AG09319 (cell line): ENCODE data around the gene ITPRIPL1.

ENCODE experiments used
- DNase-seq: peaks from one replicate; pipeline ENCODE4 v3.0.0-alpha.2; 2010; ENCODE audit warnings: low read depth; ENCODE audit errors: extremely low read depth
- TF ChIP-seq, protein P1 (sequence below): IDR thresholded peaks from 2 replicates; pipeline ENCODE4 v1.5.1; 2011; ENCODE audit warnings: low read depth, mild to moderate bottlenecking, inconsistent platforms, low read length, moderate library complexity

ITPRIPL1 gene

DNA sequence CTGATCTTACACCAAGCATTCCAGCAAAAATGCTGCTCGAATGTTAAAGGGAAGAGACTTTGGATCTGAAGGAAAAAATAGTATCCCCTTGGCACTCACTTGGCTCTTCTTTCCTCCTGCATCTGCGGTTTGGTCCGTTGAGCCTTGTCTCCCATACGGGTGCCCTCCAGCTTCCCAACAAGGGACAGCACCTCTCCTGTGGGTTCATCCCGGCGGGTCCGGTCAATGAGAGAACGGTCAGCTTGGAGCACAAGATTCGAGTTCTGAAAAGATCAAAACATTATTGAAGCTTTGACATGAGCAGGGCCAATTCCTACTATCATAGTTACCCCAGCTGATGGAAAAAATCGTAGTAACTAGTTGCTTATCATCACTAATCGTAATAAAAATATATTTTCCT is 20.5 kb upstream of the ITPRIPL1 start:
- DNase-seq, result no peak
- TF ChIP-seq, protein P1, sequence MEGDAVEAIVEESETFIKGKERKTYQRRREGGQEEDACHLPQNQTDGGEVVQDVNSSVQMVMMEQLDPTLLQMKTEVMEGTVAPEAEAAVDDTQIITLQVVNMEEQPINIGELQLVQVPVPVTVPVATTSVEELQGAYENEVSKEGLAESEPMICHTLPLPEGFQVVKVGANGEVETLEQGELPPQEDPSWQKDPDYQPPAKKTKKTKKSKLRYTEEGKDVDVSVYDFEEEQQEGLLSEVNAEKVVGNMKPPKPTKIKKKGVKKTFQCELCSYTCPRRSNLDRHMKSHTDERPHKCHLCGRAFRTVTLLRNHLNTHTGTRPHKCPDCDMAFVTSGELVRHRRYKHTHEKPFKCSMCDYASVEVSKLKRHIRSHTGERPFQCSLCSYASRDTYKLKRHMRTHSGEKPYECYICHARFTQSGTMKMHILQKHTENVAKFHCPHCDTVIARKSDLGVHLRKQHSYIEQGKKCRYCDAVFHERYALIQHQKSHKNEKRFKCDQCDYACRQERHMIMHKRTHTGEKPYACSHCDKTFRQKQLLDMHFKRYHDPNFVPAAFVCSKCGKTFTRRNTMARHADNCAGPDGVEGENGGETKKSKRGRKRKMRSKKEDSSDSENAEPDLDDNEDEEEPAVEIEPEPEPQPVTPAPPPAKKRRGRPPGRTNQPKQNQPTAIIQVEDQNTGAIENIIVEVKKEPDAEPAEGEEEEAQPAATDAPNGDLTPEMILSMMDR, result no peak

GRCh38 chr2:96305091-96305978 is 19.8 kb upstream of the ITPRIPL1 start, which contains the start of gene SNRNP200:
Gene SNRNP200 (minus strand): TSS chr2:96305546. CDS start chr2:96305437, 109 bp downstream.
- peak; percentile 29 for DNase-seq
- TF ChIP-seq, protein P1, result no peak

- TF ChIP-seq, protein P1, result no peak
- no peak for DNase-seq
These were observed 19.2 kb upstream of the ITPRIPL1 start for GRCh38 chr2:96305979-96306308.

- TF ChIP-seq, protein P1, result no peak
- no peak for DNase-seq
These were observed 18.7 kb upstream of the ITPRIPL1 start for GRCh38 chr2:96306370-96306769.

- TF ChIP-seq, protein P1, result no peak
- no peak for DNase-seq
These were observed 16.9 kb upstream of the ITPRIPL1 start for GRCh38 chr2:96308248-96308647.

GRCh38 chr2:96315005-96315399 is 10.1 kb upstream of the ITPRIPL1 start:
- TF ChIP-seq, protein P1, result no peak
- no peak for DNase-seq

DNA sequence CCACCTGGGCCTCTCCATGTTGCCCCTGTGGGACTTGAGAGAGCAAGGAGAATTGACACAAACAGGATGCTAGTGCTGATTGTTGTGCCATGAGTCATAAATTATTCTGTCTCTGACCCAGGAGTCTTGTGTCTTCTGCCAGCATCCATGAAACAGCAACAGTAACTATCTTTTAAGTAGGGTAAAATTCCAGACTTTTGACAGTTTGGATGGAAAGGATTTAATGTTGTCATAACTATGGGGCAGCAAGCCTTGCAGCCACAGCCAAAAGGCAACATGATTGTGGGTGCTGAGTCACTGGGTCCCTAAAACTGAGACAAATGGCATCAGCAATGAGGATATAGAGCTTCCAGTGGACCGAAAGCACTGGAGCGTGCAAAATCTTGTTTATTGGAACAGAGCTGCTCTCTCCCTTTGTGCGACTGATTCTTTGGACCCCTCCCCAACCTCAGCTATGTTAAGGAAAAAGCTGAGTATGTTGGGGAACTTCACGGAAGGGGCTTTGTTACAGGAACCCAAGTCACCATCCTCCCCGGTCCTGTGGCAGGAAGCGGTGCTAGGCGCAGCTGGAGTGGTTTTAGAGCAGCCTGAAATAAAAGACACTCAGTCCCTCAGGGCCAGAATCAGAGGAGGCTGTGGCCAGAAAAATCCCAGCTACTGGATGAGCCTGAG is 9.6 kb upstream of the ITPRIPL1 start:
- DNase-seq, result no peak

More for the DNA sequence above, 9.6 kb upstream of the ITPRIPL1 start:
- TF ChIP-seq, protein P1, result no peak
